Kidney tubule cell (primary cell): ENCODE results near the gene ANTXRL.
"Not testable (repeated sequence)": the region's sequence is repeated elsewhere in the genome, so short reads cannot be mapped to it uniquely, and the experiment has no call there.

Source experiments
- DNase-seq: peaks from one replicate; pipeline ENCODE4 v3.0.0-alpha.2; 2018; ENCODE audit warnings: low spot score

Gene ANTXRL

DNA sequence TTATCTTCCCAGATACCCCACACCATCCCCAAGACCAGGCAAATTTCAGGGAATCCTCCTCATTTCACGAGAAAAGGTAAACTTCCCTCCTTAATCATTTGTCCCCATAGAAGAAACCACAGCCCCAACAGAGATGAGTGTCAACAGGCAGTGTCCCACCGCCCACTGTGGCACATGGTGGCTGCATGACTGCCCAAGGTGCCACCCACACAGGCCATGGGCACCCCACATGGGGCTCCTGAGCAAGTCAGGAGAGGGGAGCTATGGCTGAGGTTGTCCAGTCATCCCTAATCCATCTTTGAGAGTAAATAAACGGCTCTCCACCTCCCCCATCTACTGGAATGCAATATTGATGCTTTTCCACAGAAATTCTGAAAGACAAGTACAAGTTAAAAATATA, 44.1 kb downstream of the ANTXRL start:
- DNase-seq, result no peak

GRCh38 chr10:46365484-46365883, 78.7 kb downstream of the ANTXRL start:
- DNase-seq, result not testable (repeated sequence)

DNA sequence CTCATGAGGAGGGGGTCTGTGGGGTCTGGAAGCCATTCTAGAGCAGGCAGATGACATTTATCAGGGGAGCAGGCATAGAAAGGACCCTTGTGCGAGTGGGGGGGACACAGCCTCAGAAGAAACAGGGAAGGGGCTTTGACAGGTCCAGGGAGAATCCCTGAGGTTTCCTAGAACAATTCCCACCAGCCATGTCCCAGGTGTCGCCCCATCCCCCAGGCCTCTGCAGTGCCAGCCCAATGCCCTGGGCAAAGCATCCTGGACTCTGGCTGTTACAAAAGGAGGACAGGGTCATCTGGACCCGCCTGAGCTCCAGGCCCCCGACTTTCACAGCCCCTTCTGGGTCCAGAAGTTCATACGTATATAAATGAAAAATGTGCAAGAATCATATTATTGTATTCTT, 80.4 kb downstream of the ANTXRL start:
- not testable (repeated sequence) for DNase-seq

GRCh38 chr10:46367666-46368240, 81.0 kb downstream of the ANTXRL start:
- DNase-seq, result not testable (repeated sequence)

- not testable (repeated sequence) for DNase-seq
Observed at GRCh38 chr10:46368956-46369355, 82.2 kb downstream of the ANTXRL start.

- not testable (repeated sequence) for DNase-seq
Observed at GRCh38 chr10:46374410-46374809, 87.6 kb downstream of the ANTXRL start.

- DNase-seq, result not testable (repeated sequence)
Observed at GRCh38 chr10:46375406-46375805, 88.6 kb downstream of the ANTXRL start, which contains the start of gene ANXA8L1. TSS of gene ANXA8L1 (plus strand) at chr10:46375776. CDS start at chr10:46375852, 76 bp downstream.

DNA sequence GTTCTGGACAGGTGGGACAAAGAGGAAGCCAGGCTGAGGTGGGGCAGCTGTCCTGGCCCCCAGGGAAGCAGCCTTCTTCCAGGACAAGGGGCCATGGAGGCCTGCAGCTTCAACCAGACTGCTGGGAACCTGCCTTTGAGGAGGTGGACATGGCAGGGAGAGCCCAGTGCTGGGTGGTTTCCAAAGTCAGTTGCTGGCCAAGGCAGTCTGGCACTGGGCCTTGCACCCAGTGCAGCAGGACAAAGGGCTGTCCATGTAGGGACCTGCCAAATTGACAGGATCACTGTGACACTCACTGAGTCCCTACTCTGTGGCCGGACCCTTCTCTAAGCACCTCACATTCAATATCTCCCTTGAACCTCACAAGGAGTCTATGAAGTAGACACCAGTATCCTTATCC, 90.2 kb downstream of the ANTXRL start:
- DNase-seq, result not testable (repeated sequence)

DNA sequence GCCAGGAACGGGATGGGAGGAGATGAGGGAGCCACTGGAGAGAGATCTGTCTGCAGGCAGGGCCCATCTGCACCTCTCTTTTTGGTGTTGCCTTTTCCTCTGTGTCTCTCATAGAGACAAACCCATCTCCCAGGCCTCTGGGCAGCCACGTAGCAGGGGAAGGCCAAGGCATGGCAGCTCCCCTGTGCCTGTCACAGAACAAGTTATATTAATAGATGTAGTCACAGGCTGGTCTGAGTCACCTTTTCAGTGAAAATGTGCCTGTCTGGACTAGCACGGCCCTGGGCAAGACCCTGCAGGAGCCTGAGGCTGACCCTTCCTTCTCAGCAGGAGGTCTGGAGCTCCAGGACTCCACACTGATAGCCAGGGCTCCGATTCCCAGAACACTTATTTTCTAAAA, 90.9 kb downstream of the ANTXRL start:
- DNase-seq, result not testable (repeated sequence)

DNA sequence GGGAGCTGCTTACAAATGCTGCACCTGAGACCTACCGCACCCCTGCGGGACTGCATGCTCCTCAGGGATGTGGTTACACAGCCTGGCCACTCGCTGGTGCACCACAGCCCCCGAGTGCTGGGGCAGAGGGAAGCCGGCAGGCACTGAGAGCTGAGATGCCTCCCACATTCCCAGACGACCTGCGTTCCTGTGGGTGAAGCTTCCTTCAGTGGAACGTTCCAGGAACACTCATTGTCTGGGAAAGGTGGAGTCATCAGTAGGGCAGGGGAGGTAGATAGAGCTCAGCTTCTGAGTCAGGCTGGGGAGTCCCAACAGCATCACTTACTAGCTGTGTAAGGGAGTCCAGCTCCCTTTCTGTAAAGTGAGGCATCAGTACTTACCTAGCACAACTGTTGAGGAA, 91.3 kb downstream of the ANTXRL start:
- DNase-seq, result not testable (repeated sequence)

GRCh38 chr10:46379233-46379848, 92.5 kb downstream of the ANTXRL start:
- DNase-seq, result not testable (repeated sequence)
